ENCODE results near the gene FADS3.

DNA sequence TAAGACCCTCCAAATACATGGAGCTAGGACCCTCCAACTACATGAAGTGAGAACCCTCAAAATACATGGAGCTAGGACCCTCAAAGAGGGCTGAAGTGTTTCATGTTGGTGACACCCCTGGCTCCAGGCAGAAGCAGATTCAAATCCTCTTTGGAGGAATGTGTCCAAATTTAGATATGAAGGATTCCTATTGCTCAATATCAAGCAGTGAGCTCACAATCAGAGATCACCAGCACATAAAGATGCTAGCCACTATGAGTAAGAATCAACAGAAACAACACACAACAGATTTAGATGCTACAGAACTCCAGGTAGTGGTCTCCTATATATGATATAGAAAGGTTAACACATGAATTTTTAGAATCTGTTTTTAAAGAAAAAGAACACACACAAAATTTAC lies 37.3 kb upstream of the FADS3 start:
- no peak for TF ChIP-seq POLR2A (IDR thresholded peaks at IDR 0.05)
- TF ChIP-seq, protein P1, sequence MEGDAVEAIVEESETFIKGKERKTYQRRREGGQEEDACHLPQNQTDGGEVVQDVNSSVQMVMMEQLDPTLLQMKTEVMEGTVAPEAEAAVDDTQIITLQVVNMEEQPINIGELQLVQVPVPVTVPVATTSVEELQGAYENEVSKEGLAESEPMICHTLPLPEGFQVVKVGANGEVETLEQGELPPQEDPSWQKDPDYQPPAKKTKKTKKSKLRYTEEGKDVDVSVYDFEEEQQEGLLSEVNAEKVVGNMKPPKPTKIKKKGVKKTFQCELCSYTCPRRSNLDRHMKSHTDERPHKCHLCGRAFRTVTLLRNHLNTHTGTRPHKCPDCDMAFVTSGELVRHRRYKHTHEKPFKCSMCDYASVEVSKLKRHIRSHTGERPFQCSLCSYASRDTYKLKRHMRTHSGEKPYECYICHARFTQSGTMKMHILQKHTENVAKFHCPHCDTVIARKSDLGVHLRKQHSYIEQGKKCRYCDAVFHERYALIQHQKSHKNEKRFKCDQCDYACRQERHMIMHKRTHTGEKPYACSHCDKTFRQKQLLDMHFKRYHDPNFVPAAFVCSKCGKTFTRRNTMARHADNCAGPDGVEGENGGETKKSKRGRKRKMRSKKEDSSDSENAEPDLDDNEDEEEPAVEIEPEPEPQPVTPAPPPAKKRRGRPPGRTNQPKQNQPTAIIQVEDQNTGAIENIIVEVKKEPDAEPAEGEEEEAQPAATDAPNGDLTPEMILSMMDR (IDR thresholded peaks at IDR 0.05), result no peak

Measured in Peyer's patch (tissue), 4 donors.